Measurements from ENCODE around the gene TRIM13.

The TRIM13 gene

DNA sequence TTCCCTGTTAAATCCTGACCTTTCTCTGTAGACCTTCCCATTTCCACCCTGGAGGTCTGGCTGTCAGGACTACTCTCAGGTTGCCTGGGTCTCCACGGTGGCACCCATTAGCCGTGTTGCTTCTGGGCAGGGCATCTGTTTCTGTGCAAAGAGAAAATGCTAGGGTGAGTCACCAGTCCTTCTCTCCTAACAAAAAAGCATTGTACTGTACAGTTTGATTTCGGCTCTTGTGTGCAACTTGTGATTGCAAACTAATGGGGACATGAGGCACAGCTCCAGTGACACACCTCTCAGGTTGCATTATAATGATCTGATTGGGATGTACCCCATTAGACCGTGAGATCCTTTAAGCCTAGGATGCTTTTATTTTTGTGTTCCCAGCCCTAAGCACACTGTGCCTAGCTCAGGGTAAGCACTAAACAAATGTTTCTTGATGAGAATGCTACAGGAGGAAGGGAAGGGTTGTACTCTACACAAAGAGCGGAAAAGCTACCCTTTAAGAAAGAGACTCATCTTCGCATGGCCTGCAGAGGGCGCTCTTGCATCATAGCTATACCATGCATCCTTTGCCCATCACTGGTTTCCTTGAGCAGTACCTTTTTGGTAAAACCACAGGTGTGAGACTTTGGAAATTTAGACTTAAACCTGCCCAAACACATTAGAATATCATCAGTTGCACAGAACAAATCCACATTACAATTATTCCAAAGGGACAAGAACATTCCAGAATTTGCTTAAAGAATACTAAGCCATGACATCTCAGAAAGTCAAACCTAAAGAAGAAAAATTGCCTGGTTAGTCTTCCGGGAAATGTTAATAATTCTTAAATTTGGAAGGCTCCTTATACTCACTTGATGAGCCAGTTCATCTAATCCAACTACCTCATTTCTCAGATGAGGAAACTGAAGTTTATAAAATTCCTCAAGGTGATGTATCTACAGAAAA is 20.3 kb upstream of the TRIM13 start:
- no peaks in the 10 kb centered on the region for H3F3A ChIP-seq (ENCODE audit: insufficient read depth, low read length)
- H3K9ac ChIP-seq (ENCODE audit: low read length): no peak overlapping the region
- peak; percentile 47 for DNase-seq
- no peak overlapping the region for H3K27ac ChIP-seq (ENCODE audit: low read length)
- no peak overlapping the region for H3K4me3 ChIP-seq (ENCODE audit: low read length)
- no peak overlapping the region for H2AFZ ChIP-seq (ENCODE audit: low read length)
- no peaks in the 10 kb centered on the region for H3K27me3 ChIP-seq (replicated peaks; ENCODE audit: insufficient read depth, low read length)
- no peaks in the 10 kb centered on the region for H4K20me1 ChIP-seq (ENCODE audit: insufficient read depth, low read length)
- no peaks in the 10 kb centered on the region for H3K36me3 ChIP-seq (replicated peaks; ENCODE audit: insufficient read depth, low read length)
- H3K79me2 ChIP-seq (ENCODE audit: low read length): no peaks in the 10 kb centered on the region
- no peak overlapping the region for H3K4me2 ChIP-seq (ENCODE audit: low read depth, low read length)
- no peaks in the 10 kb centered on the region for H3K9me3 ChIP-seq (replicated peaks; ENCODE audit: insufficient read depth, low read length)
- no peaks in the 10 kb centered on the region for H3K9me2 ChIP-seq (replicated peaks; ENCODE audit: insufficient read depth, low read length)
- no peaks in the 10 kb centered on the region for H3K4me1 ChIP-seq (ENCODE audit: low read length)
- TF ChIP-seq EZH2phosphoT487 (IDR thresholded peaks at IDR 0.05; ENCODE audit: low read length): no peak
- TF ChIP-seq, protein P1, sequence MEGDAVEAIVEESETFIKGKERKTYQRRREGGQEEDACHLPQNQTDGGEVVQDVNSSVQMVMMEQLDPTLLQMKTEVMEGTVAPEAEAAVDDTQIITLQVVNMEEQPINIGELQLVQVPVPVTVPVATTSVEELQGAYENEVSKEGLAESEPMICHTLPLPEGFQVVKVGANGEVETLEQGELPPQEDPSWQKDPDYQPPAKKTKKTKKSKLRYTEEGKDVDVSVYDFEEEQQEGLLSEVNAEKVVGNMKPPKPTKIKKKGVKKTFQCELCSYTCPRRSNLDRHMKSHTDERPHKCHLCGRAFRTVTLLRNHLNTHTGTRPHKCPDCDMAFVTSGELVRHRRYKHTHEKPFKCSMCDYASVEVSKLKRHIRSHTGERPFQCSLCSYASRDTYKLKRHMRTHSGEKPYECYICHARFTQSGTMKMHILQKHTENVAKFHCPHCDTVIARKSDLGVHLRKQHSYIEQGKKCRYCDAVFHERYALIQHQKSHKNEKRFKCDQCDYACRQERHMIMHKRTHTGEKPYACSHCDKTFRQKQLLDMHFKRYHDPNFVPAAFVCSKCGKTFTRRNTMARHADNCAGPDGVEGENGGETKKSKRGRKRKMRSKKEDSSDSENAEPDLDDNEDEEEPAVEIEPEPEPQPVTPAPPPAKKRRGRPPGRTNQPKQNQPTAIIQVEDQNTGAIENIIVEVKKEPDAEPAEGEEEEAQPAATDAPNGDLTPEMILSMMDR (IDR thresholded peaks at IDR 0.05; ENCODE audit: low read length): peak; percentile 62

DNA sequence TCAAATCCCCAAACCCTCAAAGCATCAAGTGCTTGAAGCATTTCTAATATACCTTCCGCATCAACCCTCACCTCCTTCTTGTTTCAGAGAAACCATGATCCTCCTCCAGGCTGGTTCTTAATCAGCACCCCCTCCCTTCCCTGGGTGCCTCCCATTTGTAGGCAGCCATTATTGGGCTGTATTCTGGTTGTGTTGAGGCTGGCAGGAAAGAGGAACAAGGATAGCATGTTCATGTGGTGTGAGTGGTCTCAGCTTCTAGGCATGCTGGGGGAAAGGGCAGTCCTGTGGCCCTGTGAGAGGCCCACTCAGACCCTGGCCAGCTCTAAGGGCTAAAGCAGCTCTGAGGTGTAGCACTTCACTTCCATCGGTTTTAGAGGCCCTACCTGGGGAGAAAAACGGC is 18.9 kb upstream of the TRIM13 start:
- Histone ChIP-seq H3K27me3 (replicated peaks; ENCODE audit: insufficient read depth, low read length) (no peaks in the 10 kb centered on the region), H3K4me2 (ENCODE audit: low read depth, low read length) (no peak overlapping the region), H3K9me2 (replicated peaks; ENCODE audit: insufficient read depth, low read length) (no peaks in the 10 kb centered on the region), H3K9me3 (replicated peaks; ENCODE audit: insufficient read depth, low read length) (no peaks in the 10 kb centered on the region), H3K9ac (ENCODE audit: low read length) (no peak overlapping the region), H3K4me3 (ENCODE audit: low read length) (no peak overlapping the region), H3K36me3 (replicated peaks; ENCODE audit: insufficient read depth, low read length) (no peaks in the 10 kb centered on the region), H2AFZ (ENCODE audit: low read length) (no peak overlapping the region), H3K27ac (ENCODE audit: low read length) (no peak overlapping the region), H3F3A (ENCODE audit: insufficient read depth, low read length) (no peaks in the 10 kb centered on the region), H3K4me1 (ENCODE audit: low read length) (no peaks in the 10 kb centered on the region), H4K20me1 (ENCODE audit: insufficient read depth, low read length) (no peaks in the 10 kb centered on the region), H3K79me2 (ENCODE audit: low read length) (no peaks in the 10 kb centered on the region)
- TF ChIP-seq EZH2phosphoT487 (IDR thresholded peaks at IDR 0.05; ENCODE audit: low read length) (no peak), EZH2 (optimal IDR thresholded peaks at IDR 0.05; ENCODE audit: low read depth, low read length) (no peak)
- TF ChIP-seq, protein P1 (IDR thresholded peaks at IDR 0.05; ENCODE audit: low read length): no peak
- DNase-seq: no peak

DNA sequence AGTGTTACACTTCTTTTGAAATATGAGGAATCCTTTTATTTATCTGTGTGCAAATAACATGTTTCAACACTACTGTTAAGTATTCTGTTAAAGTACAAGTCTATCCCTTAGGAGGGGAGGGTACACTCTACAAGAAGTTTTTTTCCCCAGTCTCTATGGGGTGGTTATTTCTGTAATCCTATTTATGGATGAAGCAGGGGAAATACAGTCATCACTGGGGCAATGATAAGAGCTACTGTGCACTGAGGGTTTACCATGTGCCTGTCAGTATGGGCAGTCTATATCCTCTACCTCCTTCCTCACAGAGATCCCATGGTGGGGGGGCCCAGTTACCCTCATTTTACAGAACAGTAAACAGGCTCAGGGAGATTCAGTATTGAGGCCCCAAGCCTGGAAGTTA is 16.6 kb upstream of the TRIM13 start:
- no peaks in the 10 kb centered on the region for H3F3A ChIP-seq (ENCODE audit: insufficient read depth, low read length)
- H3K79me2 ChIP-seq (ENCODE audit: low read length): no peaks in the 10 kb centered on the region
- no peak overlapping the region for H3K4me2 ChIP-seq (ENCODE audit: low read depth, low read length)
- DNase-seq: no peak
- H3K9ac ChIP-seq (ENCODE audit: low read length): no peak overlapping the region
- no peak overlapping the region for H3K4me3 ChIP-seq (ENCODE audit: low read length)
- TF ChIP-seq, protein P1 (IDR thresholded peaks at IDR 0.05; ENCODE audit: low read length): no peak
- TF ChIP-seq EZH2 (optimal IDR thresholded peaks at IDR 0.05; ENCODE audit: low read depth, low read length): no peak
- TF ChIP-seq EZH2phosphoT487 (IDR thresholded peaks at IDR 0.05; ENCODE audit: low read length): no peak
- no peak overlapping the region for H2AFZ ChIP-seq (ENCODE audit: low read length)
- no peaks in the 10 kb centered on the region for H3K9me2 ChIP-seq (replicated peaks; ENCODE audit: insufficient read depth, low read length)
- H3K9me3 ChIP-seq (replicated peaks; ENCODE audit: insufficient read depth, low read length): no peaks in the 10 kb centered on the region
- no peaks in the 10 kb centered on the region for H4K20me1 ChIP-seq (ENCODE audit: insufficient read depth, low read length)
- no peak overlapping the region for H3K27ac ChIP-seq (ENCODE audit: low read length)
- no peaks in the 10 kb centered on the region for H3K27me3 ChIP-seq (replicated peaks; ENCODE audit: insufficient read depth, low read length)
- H3K4me1 ChIP-seq (ENCODE audit: low read length): no peaks in the 10 kb centered on the region
- no peaks in the 10 kb centered on the region for H3K36me3 ChIP-seq (replicated peaks; ENCODE audit: insufficient read depth, low read length)

Data from MM.1S (cell line).